Neural cell (in vitro differentiated cells): ENCODE results near the gene RFX2. TPM values are rescaled to one million over a fixed set of nuclear protein-coding genes. Genes with fewer than 3 reads are reported as not detected.

Experiments
- H2AFZ ChIP-seq: fragments of 200-600, 300-800 bp; sonication (generic), shearing (Covaris generic); 2 replicates; pipeline ENCODE4 v1.6.0; 2014; ENCODE audit warnings: low read depth, mild to moderate bottlenecking, antibody characterized with exemption, low read length, moderate library complexity
- H3F3A ChIP-seq: fragments of 200-600 bp; shearing (Covaris generic); 2 replicates; pipeline ENCODE4 v1.6.1; 2016; ENCODE audit warnings: mild to moderate bottlenecking, moderate library complexity, mixed read lengths, antibody characterized with exemption, low read length; ENCODE audit not compliant: insufficient read depth, poor library complexity, severe bottlenecking
- H3K27ac ChIP-seq: fragments of 200-600, 300-800 bp; sonication (generic), shearing (Covaris generic); 2 replicates; pipeline ENCODE4 v1.5.1; 2014; ENCODE audit warnings: mild to moderate bottlenecking, low read length, moderate library complexity
- H3K27me3 ChIP-seq: fragments of 300-800, 200-600 bp; sonication (generic), shearing (Covaris generic); 2 replicates; pipeline ENCODE4 v1.6.0; 2014; ENCODE audit warnings: mild to moderate bottlenecking, low read depth, low read length, moderate library complexity; ENCODE audit not compliant: insufficient read depth
- H3K36me3 ChIP-seq: fragments of 300-800, 200-600 bp; sonication (generic), shearing (Covaris generic); 2 replicates; pipeline ENCODE4 v1.5.1; 2014; ENCODE audit warnings: mild to moderate bottlenecking, antibody characterized with exemption, low read length, moderate library complexity; ENCODE audit not compliant: insufficient read depth
- H3K4me2 ChIP-seq: fragments of 300-800, 200-600 bp; sonication (generic), shearing (Covaris generic); 2 replicates; pipeline ENCODE4 v1.6.0; 2014; ENCODE audit warnings: mild to moderate bottlenecking, low read length
- H3K4me3 ChIP-seq: fragments of 300-800, 200-600 bp; sonication (generic), shearing (Covaris generic); 2 replicates; pipeline ENCODE4 v1.5.1; 2014; ENCODE audit warnings: mild to moderate bottlenecking, low read length, moderate library complexity
- H3K79me2 ChIP-seq: fragments of 200-600 bp; shearing (Covaris generic); replicated peaks from 2 replicates; pipeline ENCODE4 v1.6.0; 2014; ENCODE audit warnings: mild to moderate bottlenecking, low read length, moderate library complexity; ENCODE audit not compliant: insufficient read depth
- H3K9ac ChIP-seq: fragments of 300-800, 200-600 bp; sonication (generic), shearing (Covaris generic); 2 replicates; pipeline ENCODE4 v1.6.1; 2016; ENCODE audit warnings: mild to moderate bottlenecking, low read length, mixed read lengths
- H3K9me2 ChIP-seq: fragments of 200-600 bp; shearing (Covaris generic); 2 replicates; pipeline ENCODE4 v1.6.1; 2016; ENCODE audit warnings: mild to moderate bottlenecking, low read length, mixed read lengths; ENCODE audit not compliant: insufficient read depth
- H3K9me3 ChIP-seq: fragments of 200-600, 300-800 bp; sonication (generic), shearing (Covaris generic); 2 replicates; pipeline ENCODE4 v1.6.1; 2016; ENCODE audit warnings: mild to moderate bottlenecking, mixed run types, low read length, moderate library complexity, mixed read lengths
- H4K20me1 ChIP-seq: fragments of 200-600 bp; shearing (Covaris generic); 2 replicates; pipeline ENCODE4 v1.6.1; 2016; ENCODE audit warnings: mild to moderate bottlenecking, mixed run types; ENCODE audit not compliant: insufficient read depth
- EP300 ChIP-seq: fragments of 450-650 bp; conservative IDR thresholded peaks from 2 replicates; pipeline ENCODE4 v1.6.1; 2014; ENCODE audit warnings: antibody characterized with exemption, mild to moderate bottlenecking, moderate library complexity; ENCODE audit not compliant: poor library complexity, severe bottlenecking
- EZH2 ChIP-seq: fragments of 200-600, 300-800 bp; shearing (Covaris generic), sonication (generic); IDR thresholded peaks from 2 replicates; pipeline ENCODE4 v1.6.1; 2014; ENCODE audit warnings: antibody characterized with exemption, low read length, borderline replicate concordance, mild to moderate bottlenecking; ENCODE audit not compliant: insufficient read depth, poor library complexity, severe bottlenecking
- MXI1 ChIP-seq: fragments of 450-650 bp; conservative IDR thresholded peaks from 2 replicates; pipeline ENCODE4 v1.6.1; 2014; ENCODE audit warnings: antibody characterized with exemption, mild to moderate bottlenecking; ENCODE audit not compliant: poor library complexity, severe bottlenecking
- POLR2AphosphoS5 ChIP-seq: IDR thresholded peaks from 2 replicates; pipeline ENCODE4 v1.6.1; 2012
- RAD21 ChIP-seq: fragments of 450-650 bp; conservative IDR thresholded peaks from 2 replicates; pipeline ENCODE4 v1.6.1; 2014; ENCODE audit warnings: antibody characterized with exemption, mild to moderate bottlenecking, moderate library complexity
- SMC3 ChIP-seq: fragments of 450-650 bp; conservative IDR thresholded peaks from 2 replicates; pipeline ENCODE4 v1.6.1; 2014; ENCODE audit warnings: antibody characterized with exemption, mild to moderate bottlenecking, moderate library complexity; ENCODE audit not compliant: poor library complexity
- TAF1 ChIP-seq: IDR thresholded peaks from 2 replicates; pipeline ENCODE4 v1.6.1; 2012; ENCODE audit warnings: low read depth
- polyA plus RNA-seq: library from polyadenylated mRNA; depleted of rRNA; stranded (reverse); fragments of >200 nt; gene quantifications from 2 replicates; pipeline ENCODE4 v1.2.3, GENCODE V29; 2014
- TF ChIP-seq, protein P1 (sequence below): IDR thresholded peaks from 2 replicates; pipeline ENCODE4 v1.6.1; 2012; ENCODE audit warnings: borderline replicate concordance
- TF ChIP-seq, protein P2 (sequence below): fragments of 450-650 bp; IDR thresholded peaks from 2 replicates; pipeline ENCODE4 v1.5.1; 2014; ENCODE audit warnings: antibody characterized with exemption, mild to moderate bottlenecking, moderate library complexity; ENCODE audit not compliant: poor library complexity, severe bottlenecking

RFX2 gene
- polyA plus RNA-seq, 1 donor from 2014 or later = 0.69 TPM

DNA sequence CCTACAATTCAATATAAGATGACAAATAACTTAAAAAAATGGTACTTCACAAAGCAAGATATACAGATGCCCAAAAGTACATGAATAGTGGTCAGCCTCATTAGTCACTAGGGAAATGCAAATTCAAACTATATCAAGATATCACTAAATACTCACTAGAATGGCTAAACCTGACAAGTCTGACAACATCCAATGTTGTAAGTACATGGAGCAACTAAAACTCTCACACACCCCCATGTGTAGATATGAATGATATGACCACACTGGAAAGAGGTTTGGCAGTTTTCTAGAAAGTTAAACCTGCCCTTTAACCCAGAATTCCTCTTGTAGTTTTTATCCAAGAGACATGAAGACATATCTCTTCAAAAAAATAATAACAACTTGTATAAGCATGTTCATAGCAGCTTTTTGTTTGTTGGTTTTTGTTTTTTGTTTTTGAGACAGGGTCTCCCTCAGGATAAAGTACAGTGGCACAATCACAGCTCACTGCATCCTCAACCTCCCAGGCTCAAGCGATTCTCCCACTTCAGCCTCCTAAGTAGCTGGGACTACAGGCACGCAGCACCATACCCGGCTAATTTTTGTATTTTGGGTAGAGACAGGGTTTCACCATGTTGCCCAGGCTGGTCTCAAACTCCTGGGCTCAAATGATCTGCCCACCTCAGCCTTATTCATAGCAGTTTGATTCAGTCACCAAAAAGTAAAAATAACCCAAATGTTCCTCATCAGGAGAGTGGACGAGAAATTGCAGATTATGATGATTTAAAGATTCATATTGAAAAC is 55.1 kb downstream of the RFX2 start:
- no peaks in the 10 kb centered on the region for H3K79me2 ChIP-seq
- no peaks in the 10 kb centered on the region for H4K20me1 ChIP-seq
- H3K4me3 ChIP-seq = no peak overlapping the region
- H3F3A ChIP-seq = no peaks in the 10 kb centered on the region
- H3K9me2 ChIP-seq = no peaks in the 10 kb centered on the region
- no peaks in the 10 kb centered on the region for H3K27me3 ChIP-seq
- H3K4me2 ChIP-seq = no peak overlapping the region
- TF ChIP-seq EP300 (no peak), MXI1 (no peak), POLR2AphosphoS5 (no peak), SMC3 (no peak), TAF1 (no peak), RAD21 (no peak), EZH2 (no peak)
- TF ChIP-seq, protein P1, sequence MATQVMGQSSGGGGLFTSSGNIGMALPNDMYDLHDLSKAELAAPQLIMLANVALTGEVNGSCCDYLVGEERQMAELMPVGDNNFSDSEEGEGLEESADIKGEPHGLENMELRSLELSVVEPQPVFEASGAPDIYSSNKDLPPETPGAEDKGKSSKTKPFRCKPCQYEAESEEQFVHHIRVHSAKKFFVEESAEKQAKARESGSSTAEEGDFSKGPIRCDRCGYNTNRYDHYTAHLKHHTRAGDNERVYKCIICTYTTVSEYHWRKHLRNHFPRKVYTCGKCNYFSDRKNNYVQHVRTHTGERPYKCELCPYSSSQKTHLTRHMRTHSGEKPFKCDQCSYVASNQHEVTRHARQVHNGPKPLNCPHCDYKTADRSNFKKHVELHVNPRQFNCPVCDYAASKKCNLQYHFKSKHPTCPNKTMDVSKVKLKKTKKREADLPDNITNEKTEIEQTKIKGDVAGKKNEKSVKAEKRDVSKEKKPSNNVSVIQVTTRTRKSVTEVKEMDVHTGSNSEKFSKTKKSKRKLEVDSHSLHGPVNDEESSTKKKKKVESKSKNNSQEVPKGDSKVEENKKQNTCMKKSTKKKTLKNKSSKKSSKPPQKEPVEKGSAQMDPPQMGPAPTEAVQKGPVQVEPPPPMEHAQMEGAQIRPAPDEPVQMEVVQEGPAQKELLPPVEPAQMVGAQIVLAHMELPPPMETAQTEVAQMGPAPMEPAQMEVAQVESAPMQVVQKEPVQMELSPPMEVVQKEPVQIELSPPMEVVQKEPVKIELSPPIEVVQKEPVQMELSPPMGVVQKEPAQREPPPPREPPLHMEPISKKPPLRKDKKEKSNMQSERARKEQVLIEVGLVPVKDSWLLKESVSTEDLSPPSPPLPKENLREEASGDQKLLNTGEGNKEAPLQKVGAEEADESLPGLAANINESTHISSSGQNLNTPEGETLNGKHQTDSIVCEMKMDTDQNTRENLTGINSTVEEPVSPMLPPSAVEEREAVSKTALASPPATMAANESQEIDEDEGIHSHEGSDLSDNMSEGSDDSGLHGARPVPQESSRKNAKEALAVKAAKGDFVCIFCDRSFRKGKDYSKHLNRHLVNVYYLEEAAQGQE = no peak
- TF ChIP-seq, protein P2, sequence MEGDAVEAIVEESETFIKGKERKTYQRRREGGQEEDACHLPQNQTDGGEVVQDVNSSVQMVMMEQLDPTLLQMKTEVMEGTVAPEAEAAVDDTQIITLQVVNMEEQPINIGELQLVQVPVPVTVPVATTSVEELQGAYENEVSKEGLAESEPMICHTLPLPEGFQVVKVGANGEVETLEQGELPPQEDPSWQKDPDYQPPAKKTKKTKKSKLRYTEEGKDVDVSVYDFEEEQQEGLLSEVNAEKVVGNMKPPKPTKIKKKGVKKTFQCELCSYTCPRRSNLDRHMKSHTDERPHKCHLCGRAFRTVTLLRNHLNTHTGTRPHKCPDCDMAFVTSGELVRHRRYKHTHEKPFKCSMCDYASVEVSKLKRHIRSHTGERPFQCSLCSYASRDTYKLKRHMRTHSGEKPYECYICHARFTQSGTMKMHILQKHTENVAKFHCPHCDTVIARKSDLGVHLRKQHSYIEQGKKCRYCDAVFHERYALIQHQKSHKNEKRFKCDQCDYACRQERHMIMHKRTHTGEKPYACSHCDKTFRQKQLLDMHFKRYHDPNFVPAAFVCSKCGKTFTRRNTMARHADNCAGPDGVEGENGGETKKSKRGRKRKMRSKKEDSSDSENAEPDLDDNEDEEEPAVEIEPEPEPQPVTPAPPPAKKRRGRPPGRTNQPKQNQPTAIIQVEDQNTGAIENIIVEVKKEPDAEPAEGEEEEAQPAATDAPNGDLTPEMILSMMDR = no peak
- H3K9me3 ChIP-seq = no peaks in the 10 kb centered on the region
- no peaks in the 10 kb centered on the region for H3K36me3 ChIP-seq
- H3K27ac ChIP-seq = no peak overlapping the region
- H3K9ac ChIP-seq = no peak overlapping the region
- H2AFZ ChIP-seq = no peak overlapping the region

DNA sequence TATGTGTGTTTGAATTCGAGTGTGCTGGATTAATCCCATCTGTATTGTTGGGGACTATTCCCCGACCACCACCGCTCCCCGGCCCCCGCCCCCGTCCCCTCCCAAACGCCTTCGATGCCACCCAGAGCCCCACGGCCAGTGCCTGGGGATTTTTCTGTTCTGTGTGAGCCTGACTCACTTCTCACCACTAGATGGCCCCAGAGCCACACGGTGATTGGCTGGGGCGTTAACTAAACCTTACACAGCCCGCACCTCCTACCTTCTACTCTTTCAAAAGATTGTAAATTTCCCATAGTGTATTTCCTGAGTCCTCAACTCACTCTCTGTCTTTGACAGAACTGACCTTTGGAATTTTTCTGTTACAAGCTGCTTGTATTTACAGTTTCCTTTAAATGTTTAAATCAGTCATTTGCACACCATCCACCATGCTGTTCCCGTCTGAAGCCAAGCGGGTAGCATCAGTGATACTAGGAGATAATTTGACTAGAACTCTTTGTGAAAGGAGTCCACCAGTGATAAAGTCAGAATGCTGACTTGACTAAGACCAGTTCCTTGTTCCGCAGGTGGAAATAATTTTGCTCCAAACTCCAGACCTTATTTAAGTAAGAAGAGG is 61.4 kb downstream of the RFX2 start:
- Histone ChIP-seq H3K9me3 (no peaks in the 10 kb centered on the region), H3K4me3 (no peak overlapping the region), H3K36me3 (no peaks in the 10 kb centered on the region), H3K79me2 (no peaks in the 10 kb centered on the region), H2AFZ (no peak overlapping the region), H3K27ac (no peak overlapping the region), H4K20me1 (no peaks in the 10 kb centered on the region), H3K4me2 (no peak overlapping the region), H3F3A (no peaks in the 10 kb centered on the region), H3K27me3 (no peaks in the 10 kb centered on the region), H3K9me2 (no peaks in the 10 kb centered on the region), H3K9ac (no peak overlapping the region)
- no peak for TF ChIP-seq TAF1
- TF ChIP-seq, protein P1 = no peak
- no peak for TF ChIP-seq POLR2AphosphoS5
- no peak for TF ChIP-seq EZH2
- no peak for TF ChIP-seq MXI1
- peak; percentile 94 for TF ChIP-seq RAD21
- TF ChIP-seq SMC3 = peak; percentile 89
- TF ChIP-seq, protein P2 = peak; percentile 85
- TF ChIP-seq EP300 = no peak
